ENCODE data around the gene TGM3. TPM values are rescaled to one million over a fixed set of nuclear protein-coding genes. Genes with fewer than 3 reads are reported as not detected.

Gene TGM3
- total RNA-seq, 1 donor from 2014 or later: not detected

- DNase-seq: no peak
- intact Hi-C loops (cut with DNase I): no loop called here
- ATAC-seq (ENCODE audit: poor library complexity): no peak
These were observed 6.7 kb downstream of the TGM3 start for GRCh38 chr20:2302384-2303060.

DNA sequence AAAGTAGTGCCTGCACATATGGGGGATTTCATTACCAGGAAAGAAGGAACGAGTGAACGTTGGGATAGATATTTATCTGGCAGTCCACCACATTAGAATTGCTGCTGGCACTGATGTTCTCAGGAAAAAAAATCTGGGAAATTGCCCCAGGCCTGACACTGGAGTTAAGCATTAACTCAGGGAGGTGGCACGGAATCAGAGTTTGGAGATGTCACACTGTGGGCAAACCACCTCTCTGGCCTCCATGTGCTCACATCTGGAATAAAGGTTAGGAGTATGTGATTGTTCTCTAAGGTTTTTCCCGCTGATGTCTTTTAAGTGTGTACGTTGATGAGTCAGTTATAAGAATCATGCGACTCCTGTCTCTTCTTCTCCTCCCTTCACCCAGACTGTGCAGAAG lies 7.9 kb downstream of the TGM3 start:
- ATAC-seq (ENCODE audit: poor library complexity): no peak
- DNase-seq: no peak
- intact Hi-C loops (cut with DNase I): no loop called here

- intact Hi-C loops (cut with DNase I): no loop called here
- DNase-seq (no peak), ATAC-seq (ENCODE audit: poor library complexity) (no peak)
These were observed 8.4 kb downstream of the TGM3 start for GRCh38 chr20:2304180-2304579.

GRCh38 chr20:2305029-2305428 lies 9.2 kb downstream of the TGM3 start:
- intact Hi-C loops (cut with DNase I): no loop called here
- no peak for ATAC-seq (ENCODE audit: poor library complexity)

DNA sequence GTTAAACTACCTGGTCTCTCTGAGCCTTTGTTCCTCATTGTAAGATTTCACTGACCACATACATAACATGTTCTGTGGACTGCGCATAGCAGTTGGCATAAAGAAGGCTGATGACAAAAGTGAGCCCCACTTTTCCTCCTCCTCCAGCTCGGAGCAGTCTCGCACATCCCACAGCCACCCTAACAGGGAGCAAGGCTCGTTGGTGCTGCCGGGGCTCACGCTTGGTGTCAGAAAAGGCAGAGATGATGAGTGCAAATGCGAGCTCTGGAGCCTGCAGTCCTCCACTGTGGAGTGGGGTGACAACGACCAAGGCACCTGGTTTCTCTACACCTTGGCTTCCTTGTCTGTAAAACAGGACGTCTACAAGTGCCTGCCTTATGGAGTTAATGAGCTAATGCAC lies 9.7 kb downstream of the TGM3 start:
- ATAC-seq (ENCODE audit: poor library complexity) (no peak), DNase-seq (no peak)
- intact Hi-C loops (cut with DNase I): no loop called here

More at GRCh38 chr20:2305029-2305428, 9.2 kb downstream of the TGM3 start:
- no peak for DNase-seq

DNA sequence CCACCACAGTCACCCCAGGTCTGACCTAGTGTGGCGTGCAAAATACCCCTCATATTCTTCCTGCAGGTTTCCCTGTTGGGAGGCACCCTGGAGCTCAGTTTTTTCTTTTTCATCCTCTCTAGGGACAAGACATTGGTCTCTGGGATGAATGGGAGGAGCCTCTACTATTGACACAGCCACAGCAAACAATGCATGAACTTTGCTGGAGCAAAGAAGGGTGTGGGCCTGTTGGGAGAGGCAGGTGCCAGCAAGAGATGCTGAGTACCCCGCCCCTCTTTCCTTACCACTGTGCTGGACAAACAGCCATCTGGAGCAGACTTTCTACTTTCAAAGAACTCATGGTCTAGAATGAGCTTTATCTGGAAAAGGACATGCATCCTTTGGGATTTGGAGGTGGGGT lies 10.1 kb downstream of the TGM3 start:
- ATAC-seq (ENCODE audit: poor library complexity) (no peak), DNase-seq (no peak)
- intact Hi-C loops (cut with DNase I): no loop called here

- intact Hi-C loops (cut with DNase I): no loop called here
- ATAC-seq (ENCODE audit: poor library complexity) (no peak), DNase-seq (no peak)
These were observed 11.3 kb downstream of the TGM3 start for GRCh38 chr20:2307136-2307535.

DNA sequence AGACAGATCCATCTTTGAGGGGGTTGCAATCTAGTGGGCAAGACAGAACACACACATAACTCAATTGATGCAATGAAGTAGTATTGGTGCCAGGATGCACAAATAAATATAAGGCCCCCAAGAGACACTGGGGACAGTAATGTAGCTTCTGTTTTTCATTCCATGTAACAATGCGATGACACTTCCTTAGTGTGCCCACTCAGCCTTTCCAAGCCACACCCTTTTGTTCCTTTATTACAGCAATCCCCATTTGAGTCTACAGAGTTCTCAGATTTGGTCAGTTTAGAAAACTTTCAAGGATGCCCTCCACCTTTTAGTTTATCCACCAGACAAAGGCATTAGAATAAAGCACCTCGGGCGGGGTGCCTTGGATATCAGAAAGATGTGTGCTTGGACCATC lies 15.5 kb downstream of the TGM3 start:
- no peak for DNase-seq
- intact Hi-C loops (cut with DNase I): no loop called here
- no peak for ATAC-seq (ENCODE audit: poor library complexity)

DNA sequence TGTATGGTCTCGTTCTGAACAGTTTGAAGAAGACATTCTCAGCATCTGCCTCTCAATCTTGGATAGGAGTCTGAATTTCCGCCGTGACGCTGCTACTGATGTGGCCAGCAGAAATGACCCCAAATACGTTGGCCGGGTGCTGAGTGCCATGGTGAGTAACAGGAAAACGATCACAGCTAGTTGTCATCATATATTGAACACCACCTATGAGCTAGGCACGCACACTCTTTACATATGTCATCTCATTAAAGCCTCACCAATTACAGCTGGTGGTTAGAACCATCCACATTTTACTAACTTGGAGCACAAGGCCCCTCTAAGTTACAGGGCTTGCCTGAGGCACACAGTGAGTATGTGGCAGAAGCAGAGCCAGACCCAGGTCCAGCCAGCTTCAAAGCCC lies 17.1 kb downstream of the TGM3 start:
- DNase-seq (no peak), ATAC-seq (ENCODE audit: poor library complexity) (no peak)
- intact Hi-C loops (cut with DNase I): no loop called here

DNA sequence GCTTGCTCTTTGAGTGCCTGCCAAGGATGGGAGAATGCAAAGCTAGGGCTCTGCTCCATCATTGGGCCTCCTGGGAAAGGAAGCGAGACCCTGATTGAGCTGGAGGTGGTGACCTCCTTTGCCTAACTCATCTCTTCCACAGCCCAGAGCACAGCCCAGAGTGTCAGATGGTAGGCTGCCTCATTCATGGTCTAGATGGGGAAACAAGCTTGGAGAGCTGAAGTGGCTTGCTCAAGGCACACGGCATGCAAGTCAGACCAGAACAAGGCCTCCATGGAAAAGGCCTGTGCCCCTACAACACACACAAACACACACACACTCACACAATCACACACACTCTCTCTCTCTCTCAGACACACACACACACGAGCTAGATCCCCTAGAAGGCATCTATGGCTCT lies 17.5 kb downstream of the TGM3 start:
- DNase-seq (no peak), ATAC-seq (ENCODE audit: poor library complexity) (no peak)
- intact Hi-C loops (cut with DNase I): no loop called here

- ATAC-seq (ENCODE audit: poor library complexity) (peak; percentile 84), DNase-seq (peak; percentile 54)
These were observed 19.1 kb downstream of the TGM3 start for GRCh38 chr20:2314759-2315439.

DNA sequence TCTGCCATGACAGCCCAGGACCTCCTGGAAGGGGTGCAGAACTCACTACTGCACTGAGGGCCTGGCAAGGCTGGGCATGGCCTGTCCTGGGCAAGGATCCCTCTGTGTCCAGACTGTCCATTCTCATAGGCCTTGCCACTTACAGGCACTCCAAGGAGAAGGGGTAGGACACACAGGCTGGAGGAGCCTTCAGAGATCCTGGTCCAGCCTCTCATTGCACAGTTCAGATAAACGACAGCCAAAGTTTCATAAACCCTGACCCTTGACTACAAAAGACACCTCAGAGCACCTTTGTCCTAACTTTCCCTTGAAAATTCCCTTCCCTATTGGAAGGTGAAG lies 19.6 kb downstream of the TGM3 start:
- DNase-seq: no peak
- intact Hi-C loops (cut with DNase I): no loop called here
- ATAC-seq (ENCODE audit: poor library complexity): no peak

More at GRCh38 chr20:2314759-2315439, 19.1 kb downstream of the TGM3 start:
- intact Hi-C loops (cut with DNase I): no loop called here

GRCh38 chr20:2316847-2317495 lies 21.2 kb downstream of the TGM3 start:
- ATAC-seq (ENCODE audit: poor library complexity) (no peak), DNase-seq (no peak)
- intact Hi-C loops (cut with DNase I): no loop called here

DNA sequence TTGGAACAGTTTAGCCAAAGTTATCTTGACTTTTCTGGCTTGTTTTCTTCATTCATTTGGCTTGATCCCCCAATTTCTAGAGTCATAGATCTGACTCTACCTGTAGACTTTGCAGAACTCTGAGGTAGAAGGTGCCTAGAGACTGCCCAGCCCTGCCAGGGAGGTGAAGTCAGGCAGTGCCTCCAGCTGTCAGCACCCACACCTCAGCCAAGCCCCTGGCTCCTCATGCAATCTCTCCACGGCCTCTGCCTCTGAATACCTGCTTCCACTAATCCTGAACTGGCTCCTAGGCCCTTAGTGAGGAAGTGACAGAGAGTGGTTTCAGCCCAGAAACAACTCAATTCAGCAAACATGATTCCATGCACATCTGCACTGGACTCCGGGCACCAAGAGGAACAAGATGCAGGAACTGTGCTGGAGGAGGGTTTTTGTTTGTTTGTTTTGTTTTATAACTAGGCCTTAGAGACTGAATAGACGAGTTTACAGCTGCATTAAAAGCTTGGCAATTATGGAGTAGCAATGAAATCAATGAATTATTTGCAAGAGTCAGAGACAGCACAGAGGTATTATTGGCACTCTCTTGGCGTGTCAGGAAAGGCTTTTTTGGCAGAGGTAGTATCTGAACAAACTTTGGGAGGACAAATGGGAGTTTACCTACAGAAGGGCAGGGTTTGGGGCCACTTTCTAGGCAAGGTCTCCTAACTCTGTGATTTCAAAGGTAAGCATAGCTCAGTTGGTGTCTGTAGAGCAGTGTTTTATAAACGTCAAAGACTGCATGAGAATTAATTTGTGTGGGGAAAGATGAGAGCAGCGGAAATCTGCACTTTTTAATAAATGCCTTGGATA lies 25.2 kb downstream of the TGM3 start:
- intact Hi-C loops (cut with DNase I): no loop called here
- no peak for ATAC-seq (ENCODE audit: poor library complexity)
- DNase-seq: no peak

- ATAC-seq (ENCODE audit: poor library complexity) (no peak), DNase-seq (no peak)
- intact Hi-C loops (cut with DNase I): no loop called here
These were observed 27.2 kb downstream of the TGM3 start for GRCh38 chr20:2323051-2323450.

GRCh38 chr20:2326046-2326445 lies 30.2 kb downstream of the TGM3 start:
- intact Hi-C loops (cut with DNase I): no loop called here
- DNase-seq (no peak), ATAC-seq (ENCODE audit: poor library complexity) (no peak)

GRCh38 chr20:2327620-2328555 lies 32.1 kb downstream of the TGM3 start:
- no peak for ATAC-seq (ENCODE audit: poor library complexity)
- intact Hi-C loops (cut with DNase I): no loop called here
- no peak for DNase-seq

DNA sequence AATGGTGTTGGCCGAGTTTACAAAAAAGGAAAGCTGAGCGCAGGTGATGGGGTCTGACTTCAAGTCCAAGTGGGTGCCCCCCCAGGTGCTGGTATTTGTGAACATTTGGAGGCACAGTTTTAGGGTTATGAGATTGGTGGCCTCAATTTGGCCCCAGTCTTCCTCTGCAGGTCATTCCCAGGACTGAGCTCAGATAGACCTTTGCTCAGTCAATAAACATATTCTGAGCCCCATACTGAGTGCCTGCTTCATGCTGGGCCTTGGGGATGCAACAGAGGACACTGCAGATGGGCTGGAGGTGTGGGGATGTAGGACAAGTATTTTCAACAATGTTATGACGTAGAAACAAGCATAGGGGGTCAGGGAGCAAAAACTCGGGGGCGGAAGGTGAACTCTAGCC lies 33.5 kb downstream of the TGM3 start:
- DNase-seq (no peak), ATAC-seq (ENCODE audit: poor library complexity) (no peak)
- intact Hi-C loops (cut with DNase I): no loop called here

Measured in Right ventricle myocardium superior (tissue), 1 donor.